ENCODE data around the gene SLC7A11.

SLC7A11 gene

GRCh38 chr4:138188406-138189084 is 53.6 kb downstream of the SLC7A11 start:
- TF ChIP-seq, protein P1, sequence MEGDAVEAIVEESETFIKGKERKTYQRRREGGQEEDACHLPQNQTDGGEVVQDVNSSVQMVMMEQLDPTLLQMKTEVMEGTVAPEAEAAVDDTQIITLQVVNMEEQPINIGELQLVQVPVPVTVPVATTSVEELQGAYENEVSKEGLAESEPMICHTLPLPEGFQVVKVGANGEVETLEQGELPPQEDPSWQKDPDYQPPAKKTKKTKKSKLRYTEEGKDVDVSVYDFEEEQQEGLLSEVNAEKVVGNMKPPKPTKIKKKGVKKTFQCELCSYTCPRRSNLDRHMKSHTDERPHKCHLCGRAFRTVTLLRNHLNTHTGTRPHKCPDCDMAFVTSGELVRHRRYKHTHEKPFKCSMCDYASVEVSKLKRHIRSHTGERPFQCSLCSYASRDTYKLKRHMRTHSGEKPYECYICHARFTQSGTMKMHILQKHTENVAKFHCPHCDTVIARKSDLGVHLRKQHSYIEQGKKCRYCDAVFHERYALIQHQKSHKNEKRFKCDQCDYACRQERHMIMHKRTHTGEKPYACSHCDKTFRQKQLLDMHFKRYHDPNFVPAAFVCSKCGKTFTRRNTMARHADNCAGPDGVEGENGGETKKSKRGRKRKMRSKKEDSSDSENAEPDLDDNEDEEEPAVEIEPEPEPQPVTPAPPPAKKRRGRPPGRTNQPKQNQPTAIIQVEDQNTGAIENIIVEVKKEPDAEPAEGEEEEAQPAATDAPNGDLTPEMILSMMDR (IDR thresholded peaks at IDR 0.05): no peak
- intact Hi-C loops (cut with DNase I; ENCODE audit: low total_unique reads): no loop called here
- DNase-seq: no peak
- Histone ChIP-seq H3K27ac (no peak overlapping the region), H3K27me3 (no peaks in the 10 kb centered on the region), H3K4me3 (no peak overlapping the region), H3K4me1 (no peaks in the 10 kb centered on the region), H3K9me3 (no peaks in the 10 kb centered on the region), H3K36me3 (no peaks in the 10 kb centered on the region)

DNA sequence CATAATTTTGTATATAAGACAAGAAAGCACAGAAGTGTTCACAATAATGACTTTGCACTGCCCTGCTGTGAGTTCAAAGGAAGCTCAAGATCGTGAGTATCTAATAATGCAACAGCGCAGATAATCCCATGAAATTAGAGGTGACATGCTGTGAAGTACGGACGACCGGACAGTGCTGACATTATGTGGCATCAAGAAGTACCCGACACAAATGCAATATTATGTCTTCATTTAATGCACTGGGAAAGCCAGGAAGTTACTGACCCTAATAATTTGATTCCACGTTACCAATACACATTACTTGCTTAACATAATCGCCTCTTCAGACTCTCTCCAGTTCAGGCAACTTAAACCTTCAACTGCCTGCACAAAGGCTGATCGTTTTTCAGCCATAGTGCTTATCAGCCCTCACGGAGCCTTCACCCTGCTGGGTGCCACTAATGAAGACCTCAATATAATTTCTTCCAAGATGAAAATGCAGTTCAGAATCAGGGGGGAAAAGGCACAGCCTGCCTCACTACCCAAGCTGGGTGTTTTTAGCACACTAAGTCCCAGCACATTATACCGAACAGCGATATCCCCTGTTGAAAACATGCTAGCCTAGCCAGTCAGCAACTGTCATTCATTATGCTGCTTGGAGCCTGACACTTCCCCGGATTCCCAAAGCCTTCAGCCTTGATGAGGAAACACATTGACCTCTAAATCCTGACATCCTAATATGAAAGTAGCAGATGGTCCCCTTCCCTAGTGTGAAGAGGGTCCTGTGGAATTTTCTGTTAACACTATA is 56.1 kb downstream of the SLC7A11 start:
- H3K36me3 ChIP-seq: no peaks in the 10 kb centered on the region
- H3K27me3 ChIP-seq: no peaks in the 10 kb centered on the region
- intact Hi-C loops (cut with DNase I; ENCODE audit: low total_unique reads): no loop called here
- H3K9me3 ChIP-seq: no peaks in the 10 kb centered on the region
- peaks cover 0 to 16% (median 0%) of the 10 kb centered on the region in 4 donors for H3K4me1 ChIP-seq
- no peak for DNase-seq
- H3K27ac ChIP-seq: no peak overlapping the region
- H3K4me3 ChIP-seq: no peak overlapping the region
- TF ChIP-seq, protein P1 (IDR thresholded peaks at IDR 0.05): no peak

GRCh38 chr4:138184886-138185285 is 57.3 kb downstream of the SLC7A11 start:
- H3K27ac ChIP-seq: no peak overlapping the region
- no peak for DNase-seq
- intact Hi-C loops (cut with DNase I; ENCODE audit: low total_unique reads): loop anchor here (5.0 kb wide), 2 partner anchors 148 to 497 kb away; no protein-coding TSS in a partner anchor
- H3K36me3 ChIP-seq: no peaks in the 10 kb centered on the region
- no peak overlapping the region for H3K4me3 ChIP-seq
- H3K27me3 ChIP-seq: no peaks in the 10 kb centered on the region
- peaks cover 0 to 19% (median 0%) of the 10 kb centered on the region in 4 donors for H3K4me1 ChIP-seq
- TF ChIP-seq, protein P1 (IDR thresholded peaks at IDR 0.05): no peak
- H3K9me3 ChIP-seq: no peaks in the 10 kb centered on the region

GRCh38 chr4:138182838-138183426 is 59.2 kb downstream of the SLC7A11 start:
- DNase-seq: no peak
- no peaks in the 10 kb centered on the region for H3K9me3 ChIP-seq
- TF ChIP-seq, protein P1 (IDR thresholded peaks at IDR 0.05): peak; percentile 70 to 71
- H3K4me1 ChIP-seq: peaks cover 0 to 19% (median 0%) of the 10 kb centered on the region in 4 donors
- intact Hi-C loops (cut with DNase I; ENCODE audit: low total_unique reads): loop anchor here (5.0 kb wide), 2 partner anchors 146 to 499 kb away; no protein-coding TSS in a partner anchor
- H3K27ac ChIP-seq: no peak overlapping the region
- H3K4me3 ChIP-seq: no peak overlapping the region
- H3K36me3 ChIP-seq: no peaks in the 10 kb centered on the region
- no peaks in the 10 kb centered on the region for H3K27me3 ChIP-seq

- peaks cover 0 to 19% (median 0%) of the 10 kb centered on the region in 4 donors for H3K4me1 ChIP-seq
- no peaks in the 10 kb centered on the region for H3K27me3 ChIP-seq
- TF ChIP-seq, protein P1 (IDR thresholded peaks at IDR 0.05): no peak
- DNase-seq: no peak
- intact Hi-C loops (cut with DNase I; ENCODE audit: low total_unique reads): loop anchor here (5.0 kb wide), 2 partner anchors 144 to 501 kb away; no protein-coding TSS in a partner anchor
- H3K27ac ChIP-seq: no peak overlapping the region
- H3K36me3 ChIP-seq: no peaks in the 10 kb centered on the region
- no peak overlapping the region for H3K4me3 ChIP-seq
- H3K9me3 ChIP-seq: no peaks in the 10 kb centered on the region
Measured at GRCh38 chr4:138181287-138181686, 60.9 kb downstream of the SLC7A11 start.
